Measurements from ENCODE around the gene IL31.
"Not testable (repeated sequence)": the region's sequence is repeated elsewhere in the genome, so short reads cannot be mapped to it uniquely, and the experiment has no call there.

Gene IL31

DNA sequence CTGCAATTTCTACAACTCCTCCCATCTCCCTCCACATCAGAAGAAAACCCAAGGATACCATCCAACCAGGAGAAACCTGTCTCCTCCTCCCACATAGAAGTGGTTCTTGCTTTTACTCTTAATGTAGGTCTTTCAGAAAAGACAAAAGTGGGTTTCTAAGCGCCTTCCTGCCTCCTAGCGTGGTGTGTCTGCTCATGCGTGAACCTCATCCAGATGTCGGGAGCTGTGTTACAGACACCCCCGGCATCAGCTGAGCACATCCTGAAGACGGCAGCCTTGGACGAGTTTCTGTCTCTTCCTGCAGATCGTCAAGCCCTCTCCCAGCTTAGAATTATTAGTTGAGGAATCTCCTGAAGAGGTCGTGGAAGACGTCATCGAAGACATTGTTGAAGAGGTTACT lies 18.4 kb upstream of the IL31 start:
- no peak for DNase-seq (ENCODE audit: low read depth in 1 of 2, low spot score in 1 of 2)

DNA sequence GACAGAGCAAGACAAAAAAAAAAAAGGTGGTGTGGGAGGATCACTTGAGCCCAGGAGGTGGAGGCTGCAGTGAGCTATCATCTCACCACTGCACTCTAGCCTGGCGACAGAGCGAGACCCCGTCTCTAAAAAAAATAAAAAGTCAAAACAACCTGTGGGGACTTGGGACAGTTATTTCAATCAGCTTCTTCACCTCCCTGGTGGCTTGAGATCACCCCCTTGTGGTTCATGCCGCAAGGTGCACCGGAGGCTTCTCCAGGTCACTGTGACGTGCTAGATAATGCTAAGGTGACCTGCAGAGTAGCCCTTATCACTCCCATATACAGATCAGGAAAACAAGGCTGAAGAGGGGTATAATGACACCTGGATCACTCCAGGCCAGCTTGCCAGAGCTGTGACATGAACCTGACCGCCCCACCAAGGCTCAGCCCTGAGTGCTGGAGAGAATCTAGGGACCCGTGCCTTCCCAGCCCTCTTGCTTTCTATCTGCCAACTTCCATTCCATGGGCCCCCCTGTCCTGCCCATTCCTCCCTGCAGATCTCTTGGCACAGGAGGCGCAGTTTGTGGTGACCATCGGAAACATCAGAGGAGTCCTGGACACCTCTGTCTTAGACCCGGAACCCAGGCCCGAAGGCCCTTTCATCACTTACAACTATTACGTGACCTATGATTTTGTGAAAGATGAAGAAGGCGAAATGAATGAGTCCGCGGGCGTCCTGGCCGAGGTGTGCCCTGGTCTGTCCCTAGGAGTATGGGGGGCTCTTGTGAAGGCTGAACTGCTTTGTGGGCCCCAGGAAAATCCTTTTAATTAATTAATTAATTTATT lies 17.0 kb upstream of the IL31 start:
- DNase-seq (ENCODE audit: low read depth in 1 of 2, low spot score in 1 of 2): peak in 1 of 2 donors; percentile 50

DNA sequence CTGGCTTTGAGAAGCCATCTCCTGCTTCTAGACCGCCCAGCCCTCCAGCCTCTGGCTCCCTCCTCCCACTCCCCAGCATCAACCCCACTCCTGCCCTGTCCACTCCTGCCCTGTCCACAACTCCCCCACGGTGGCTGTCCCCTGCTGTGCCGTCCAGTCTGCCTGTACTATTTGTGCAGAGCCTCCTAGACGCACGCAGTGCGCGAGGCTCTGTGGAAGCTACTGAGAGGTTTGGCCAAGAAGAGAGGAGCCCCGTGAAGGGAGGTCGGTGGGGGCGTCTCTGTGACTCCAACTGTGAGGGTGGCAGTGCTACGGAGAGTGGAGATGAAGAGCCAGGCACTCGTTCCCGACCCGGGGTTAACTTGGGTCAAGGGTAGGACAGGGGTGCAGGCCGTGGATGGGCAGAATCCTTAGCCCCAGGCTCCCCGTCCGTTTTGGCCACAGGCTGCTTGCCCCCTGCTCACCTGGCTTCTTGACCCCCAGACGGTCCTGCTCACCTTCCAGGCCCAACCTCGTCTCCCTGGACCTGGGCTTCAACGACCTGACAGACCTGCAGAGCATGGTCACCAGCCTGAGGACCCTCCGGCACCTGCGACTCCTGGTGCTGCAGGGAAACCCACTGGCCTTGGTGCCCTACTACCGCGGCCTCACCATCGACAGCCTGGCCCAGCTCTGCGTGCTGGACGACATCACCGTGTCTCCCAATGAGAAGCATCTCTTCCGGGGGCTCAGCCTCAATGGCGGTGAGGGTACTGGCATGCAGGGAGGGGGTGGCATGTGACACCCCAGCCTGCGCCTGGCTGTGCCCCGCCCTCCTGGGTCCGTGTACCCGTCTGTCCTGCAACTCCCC lies 15.8 kb upstream of the IL31 start:
- DNase-seq (ENCODE audit: low read depth in 1 of 2, low spot score in 1 of 2): no peak

DNA sequence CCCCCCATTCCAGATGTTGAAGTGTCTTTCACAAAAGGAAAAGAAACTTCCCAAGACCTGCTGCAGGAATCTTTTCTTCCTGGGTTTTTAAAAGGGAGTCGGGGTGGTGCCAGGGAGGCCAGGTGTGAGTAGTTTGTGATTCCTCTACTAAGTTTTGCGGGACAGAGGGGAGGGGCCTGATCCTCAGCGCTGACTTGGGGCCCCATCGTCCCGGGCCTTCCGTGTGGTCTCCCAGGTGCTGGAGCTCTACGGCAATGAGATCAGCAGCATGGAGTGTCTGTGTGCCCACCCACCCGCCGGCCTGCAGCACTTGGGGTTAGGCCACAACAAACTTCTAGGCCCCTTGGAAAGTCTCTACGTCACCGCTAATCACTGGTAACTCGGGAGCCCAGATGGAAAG lies 13.4 kb upstream of the IL31 start:
- DNase-seq (ENCODE audit: low read depth in 1 of 2, low spot score in 1 of 2): no peak

DNA sequence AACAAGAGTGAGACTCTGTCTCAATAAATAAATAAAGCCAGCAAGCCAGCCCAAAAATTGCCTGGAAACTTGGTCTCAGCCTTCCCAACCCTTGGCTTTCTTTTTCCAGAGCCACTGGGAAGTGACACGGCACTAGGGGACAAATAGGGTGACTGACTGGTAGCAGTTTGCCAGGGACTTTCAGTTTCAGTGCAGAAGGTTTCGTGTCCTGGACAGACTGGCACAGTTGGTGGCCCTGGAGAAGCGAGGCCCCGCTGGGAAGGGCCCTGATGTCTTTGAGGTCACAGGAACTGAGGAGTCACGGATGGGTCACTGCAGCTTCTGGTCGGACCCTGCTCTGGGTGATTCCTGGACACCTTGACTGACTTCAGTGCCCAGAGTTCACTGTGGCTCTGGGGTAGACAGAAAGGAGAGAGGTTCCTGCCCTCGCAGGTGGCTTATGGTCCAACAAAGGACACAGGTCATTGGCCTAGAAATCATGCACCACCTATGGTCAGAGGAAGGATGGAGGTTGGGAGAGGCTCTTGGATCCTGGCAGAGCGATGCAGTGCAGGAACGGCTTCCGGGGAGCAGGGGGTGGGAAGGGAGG lies 11.6 kb upstream of the IL31 start:
- DNase-seq (ENCODE audit: low read depth in 1 of 2, low spot score in 1 of 2): no peak

DNA sequence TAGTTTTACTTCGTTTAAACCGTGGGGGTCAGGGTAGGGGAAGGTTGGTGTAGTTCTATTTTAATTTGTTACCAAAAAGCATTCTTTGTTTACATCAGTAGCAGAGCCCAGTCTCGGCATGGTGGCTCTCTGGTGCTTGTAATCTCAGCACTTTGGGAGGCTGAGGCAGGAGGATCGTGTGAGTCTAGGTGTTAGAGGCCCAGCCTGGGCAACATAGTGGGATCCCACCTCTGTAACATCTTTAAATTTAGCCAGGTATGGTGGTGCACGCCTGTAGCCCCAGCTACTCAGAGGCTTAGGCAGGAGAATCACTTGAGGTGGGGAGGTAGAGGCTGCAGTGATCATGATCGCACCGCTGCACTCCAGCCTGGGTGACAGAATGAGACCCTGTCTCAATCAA lies 11.1 kb upstream of the IL31 start:
- no peak for DNase-seq (ENCODE audit: low read depth in 1 of 2, low spot score in 1 of 2)

DNA sequence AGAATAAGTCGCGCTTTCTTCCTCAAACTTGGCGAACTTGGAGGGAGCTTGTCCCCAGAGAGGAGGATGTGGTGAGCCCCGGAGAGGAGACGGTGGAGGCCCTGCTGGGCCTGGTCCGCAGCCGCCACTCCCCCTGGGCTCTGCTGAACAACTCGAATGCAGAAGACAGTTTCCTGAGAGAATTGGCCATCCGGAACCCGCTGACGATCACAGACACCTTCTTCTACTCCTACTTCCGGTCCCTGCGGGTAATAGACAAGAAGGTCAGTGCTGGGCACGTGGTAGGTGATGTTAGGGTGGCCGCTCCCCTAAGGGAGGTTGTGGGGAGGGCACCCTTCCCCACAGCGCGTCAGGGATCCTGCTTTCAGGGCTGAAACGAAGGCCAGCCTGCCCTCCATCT lies 10.5 kb upstream of the IL31 start:
- DNase-seq (ENCODE audit: low read depth in 1 of 2, low spot score in 1 of 2): no peak

DNA sequence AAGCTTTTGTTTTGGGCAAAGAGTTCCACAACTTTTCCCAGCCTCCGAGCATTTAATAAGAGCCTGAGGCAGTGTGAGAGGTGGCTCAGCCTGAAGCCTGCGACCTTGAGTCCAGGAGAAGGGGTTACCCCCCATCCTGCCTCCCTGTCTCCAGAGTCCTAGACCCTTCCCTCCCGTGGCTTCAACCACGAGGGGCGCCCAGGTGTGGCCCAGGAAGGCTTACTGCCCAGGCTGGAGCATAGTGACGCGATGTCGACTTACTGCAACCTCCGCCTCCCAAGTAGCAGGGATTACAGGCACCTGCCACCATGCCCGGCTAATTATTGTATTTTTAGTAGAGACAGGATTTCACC lies 9.5 kb upstream of the IL31 start:
- DNase-seq (ENCODE audit: low read depth in 1 of 2, low spot score in 1 of 2): no peak

DNA sequence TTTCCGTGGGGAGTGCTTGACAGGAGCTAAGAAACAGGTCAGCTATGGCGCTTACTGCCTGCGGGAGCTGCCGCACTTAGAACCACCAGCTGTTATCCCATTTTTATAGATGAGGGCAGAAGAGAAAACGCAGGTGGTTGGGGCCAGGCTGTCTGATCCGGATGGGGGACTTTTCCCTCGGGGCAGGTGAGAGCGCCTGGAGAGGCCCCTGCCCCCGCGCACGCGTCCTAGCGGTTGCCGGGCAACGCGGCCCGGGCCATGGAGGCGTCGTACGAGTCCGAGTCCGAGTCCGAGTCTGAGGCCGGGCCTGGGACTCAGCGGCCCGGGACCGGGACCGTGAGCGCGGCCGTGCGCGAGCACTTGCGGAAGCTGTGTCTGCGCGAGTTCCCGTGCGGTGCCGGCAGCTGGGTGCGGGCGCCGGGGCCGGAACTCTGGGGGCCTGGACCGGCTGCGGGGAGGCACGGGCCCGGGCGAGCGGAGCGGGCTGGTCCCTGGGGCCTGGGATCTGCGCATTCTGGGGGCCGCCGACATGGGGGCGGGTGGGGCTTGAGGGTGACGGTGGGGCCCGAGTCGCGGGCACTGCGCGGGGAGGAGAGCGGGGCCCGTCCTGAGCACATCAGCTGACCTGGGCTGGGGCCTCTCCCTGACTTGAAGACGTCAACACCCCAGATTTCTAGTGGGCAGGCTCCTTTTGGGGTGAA lies 9.0 kb upstream of the IL31 start, which contains the start of gene LRRC43:
TSS of gene LRRC43 (plus strand) at position 237 of the 701 bp plus-strand sequence. CDS start at position 259, 22 bp downstream.
- DNase-seq (ENCODE audit: low read depth in 1 of 2, low spot score in 1 of 2): no peak

DNA sequence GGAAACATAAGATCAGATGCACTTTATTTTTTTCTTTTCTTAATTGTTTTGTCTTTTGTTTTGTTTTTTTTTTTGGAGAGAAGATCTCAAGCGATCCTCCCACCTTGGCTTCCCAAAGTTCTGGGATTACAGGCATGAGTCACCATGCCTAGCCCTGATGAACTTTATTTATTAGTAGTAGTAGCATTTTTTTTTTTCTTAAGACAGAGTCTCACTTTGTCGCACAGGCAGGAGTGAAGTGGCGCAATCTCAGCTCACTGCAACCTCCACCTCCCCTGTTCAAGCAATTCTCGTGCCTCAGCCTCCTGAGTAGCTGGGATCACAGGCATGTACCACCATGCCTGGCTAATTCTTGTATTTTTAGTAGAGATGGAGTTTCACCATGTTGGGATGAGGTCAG lies 2.5 kb upstream of the IL31 start:
- DNase-seq (ENCODE audit: low read depth in 1 of 2, low spot score in 1 of 2): not testable (repeated sequence)

DNA sequence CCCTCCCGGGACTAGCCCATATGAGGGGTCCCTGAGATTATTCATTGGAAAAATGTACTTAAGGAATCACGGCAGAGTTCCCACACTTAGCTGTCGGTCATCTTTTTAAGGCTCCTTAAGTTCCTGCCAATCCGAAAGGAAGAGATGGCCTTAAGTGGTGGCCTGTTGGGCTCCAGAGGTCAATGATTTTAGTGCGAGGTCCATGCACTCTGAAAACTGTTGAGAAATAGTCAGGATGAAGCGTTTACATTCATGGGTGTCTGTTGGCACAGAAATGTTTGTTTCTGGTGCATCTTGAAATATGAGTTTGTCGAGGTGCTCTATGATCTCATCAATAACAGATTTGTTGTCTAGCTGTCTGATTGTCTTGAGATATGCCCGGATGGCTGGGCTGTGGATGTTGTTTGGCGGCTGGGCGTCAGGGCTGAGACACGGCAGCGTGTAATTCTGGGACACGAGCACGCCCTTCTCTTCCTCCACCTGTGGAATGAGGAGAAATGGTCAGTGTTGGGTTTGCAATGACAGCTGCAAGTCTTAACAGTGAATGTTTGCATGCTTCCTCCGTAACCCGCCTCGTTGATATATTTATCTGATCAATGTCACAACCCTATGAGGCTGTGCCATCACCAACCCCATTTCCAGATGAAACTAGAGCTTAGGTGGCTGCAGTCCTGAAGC lies 1.6 kb downstream of the IL31 start:
- DNase-seq (ENCODE audit: low read depth in 1 of 2, low spot score in 1 of 2): no peak

DNA sequence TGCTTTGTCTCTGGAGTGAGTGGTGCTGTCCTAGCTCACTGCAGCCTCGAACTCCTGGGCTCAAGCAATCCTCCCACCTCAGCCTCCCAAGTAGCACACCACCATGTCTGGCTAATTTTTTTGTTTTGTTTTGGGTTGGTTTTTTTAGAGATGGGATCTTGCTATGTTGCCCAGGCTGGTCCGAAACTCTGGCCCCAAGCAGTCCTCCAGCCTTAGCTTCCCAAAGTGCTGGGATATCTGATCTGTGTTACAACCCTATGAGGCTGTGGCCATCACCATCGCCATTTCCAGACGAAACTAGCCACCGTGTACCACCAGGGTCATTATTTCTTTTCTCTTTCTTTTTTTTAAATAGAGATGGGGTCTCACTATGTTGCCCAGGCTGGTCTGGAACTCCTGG lies 2.6 kb downstream of the IL31 start:
- DNase-seq (ENCODE audit: low read depth in 1 of 2, low spot score in 1 of 2): no peak

DNA sequence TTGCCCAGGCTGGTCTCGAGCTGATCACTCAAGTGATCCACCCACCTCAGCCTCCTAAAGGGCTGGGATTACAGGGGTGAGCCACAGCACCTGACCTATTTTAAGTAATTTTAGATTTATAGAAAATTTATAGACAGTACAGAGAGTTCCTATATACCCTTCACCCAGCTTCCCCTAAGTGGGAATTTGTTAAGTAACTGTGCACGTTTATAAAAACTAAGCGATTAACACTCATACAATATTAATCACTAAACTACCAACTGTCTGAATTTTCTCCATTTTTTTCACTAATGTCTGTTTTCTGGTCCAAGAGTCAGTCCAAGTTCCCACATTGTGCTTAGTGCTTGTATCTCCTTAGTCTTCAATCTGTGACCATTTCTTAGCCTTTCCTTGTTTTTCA lies 5.5 kb downstream of the IL31 start:
- DNase-seq (ENCODE audit: low read depth in 1 of 2, low spot score in 1 of 2): no peak

DNA sequence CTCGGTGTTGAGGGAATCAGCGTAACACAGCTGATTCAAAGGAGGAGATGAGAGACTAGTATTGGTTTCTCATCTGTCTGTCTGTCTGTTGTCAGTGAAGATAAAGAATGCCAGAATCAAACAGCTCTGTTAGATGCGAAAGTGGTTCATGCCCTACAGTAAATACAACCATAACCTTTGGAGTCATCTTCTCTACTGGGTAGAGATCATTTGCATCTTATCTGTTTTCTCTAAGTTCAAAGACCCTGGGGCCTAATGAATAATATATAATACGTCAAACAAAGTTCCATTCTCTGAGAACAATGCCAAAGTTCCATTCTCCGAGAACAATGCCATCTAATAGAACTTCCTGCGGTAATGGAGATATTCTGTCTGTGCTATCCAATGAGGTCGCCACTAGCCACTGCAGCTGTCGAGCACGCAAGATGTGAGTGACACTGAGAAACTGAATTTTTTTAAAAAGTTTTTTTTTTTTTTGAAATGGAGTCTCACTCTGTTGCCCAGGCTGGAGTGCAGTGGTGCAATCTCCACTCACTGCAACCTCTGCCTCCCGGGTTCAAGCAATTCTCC lies 6.6 kb downstream of the IL31 start:
- DNase-seq (ENCODE audit: low read depth in 1 of 2, low spot score in 1 of 2): no peak

DNA sequence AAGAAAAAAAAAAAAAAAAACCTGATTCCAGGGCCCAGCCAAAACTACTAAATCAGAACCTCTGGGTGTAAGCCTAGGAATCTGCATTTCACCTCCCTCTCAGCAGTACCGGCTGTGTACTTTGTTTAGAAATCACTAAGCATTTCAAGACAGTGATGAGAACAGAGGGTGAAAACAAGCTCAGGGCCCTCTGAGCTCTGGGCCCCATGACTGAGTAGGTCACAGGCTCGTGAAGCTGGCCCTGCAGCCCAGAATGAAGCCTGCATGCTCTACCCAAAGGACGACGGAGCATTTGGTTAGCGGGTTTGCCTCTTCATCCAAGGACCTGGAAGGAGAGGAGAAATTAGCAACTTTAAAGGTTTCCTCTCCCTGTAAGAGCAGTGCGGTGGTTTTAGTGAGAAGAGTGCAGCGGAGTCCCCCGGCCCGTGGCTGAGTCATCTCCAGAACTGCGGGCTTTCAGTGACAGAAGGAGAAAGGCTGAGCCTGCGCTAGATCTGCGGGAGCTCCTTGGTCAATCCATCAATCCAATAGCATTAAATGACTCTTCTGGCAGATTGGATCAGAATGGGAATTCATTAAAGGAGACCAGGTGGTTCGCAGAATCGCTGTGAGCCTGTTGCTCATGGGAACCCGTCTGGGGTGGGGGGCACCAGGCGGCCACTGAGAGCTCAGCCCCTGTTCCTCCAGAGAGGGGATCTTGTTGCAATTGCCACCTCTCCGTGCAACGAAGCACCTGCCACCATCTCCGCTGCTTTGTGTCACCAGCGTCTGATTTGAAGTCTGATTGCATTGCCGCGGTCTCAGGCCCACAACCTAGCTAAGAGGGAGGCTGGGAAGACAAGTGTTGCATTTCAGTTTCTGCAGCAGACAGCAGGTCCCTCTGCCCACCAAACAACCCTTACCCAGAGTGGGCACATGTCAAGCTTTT lies 7.3 kb downstream of the IL31 start:
- no peak for DNase-seq (ENCODE audit: low read depth in 1 of 2, low spot score in 1 of 2)

DNA sequence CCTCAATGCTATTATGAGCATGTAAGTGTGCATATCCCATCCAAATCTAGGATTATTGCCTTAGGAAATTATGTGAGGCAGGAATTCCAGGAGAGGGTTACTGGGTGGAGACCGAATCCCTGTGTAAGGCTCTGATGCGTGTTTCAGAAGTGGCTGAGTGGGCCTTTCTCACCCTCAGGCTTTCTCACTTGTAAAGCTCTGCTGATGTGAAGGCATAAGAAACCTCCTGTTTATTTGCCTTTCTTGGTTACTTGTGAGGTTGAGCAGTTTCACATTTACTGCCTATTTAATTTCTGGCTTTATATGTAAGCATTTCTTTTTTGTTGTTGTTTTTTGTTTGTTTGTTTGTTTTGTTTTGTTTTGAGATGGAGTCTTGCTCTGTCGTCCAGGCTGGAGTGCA lies 11.0 kb downstream of the IL31 start:
- DNase-seq (ENCODE audit: low read depth in 1 of 2, low spot score in 1 of 2): no peak

DNA sequence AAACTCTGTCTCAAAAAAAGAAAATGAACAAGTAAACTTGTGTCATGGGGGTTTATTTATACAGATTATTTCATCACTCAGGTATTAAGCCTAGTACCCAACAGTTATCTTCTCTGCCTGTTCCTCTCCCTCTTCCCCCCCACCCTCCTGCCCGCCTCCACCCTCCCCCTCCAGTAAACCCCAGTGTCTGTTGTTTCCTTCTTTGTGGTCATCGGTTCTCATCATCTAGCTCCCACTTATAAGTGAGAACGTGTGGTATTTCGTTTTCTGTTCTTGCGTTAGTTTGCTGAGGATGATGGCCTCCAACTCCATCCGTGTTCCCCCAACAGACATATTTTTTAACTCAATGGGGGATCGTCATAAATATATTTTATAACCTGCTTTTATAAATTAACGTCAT lies 12.3 kb downstream of the IL31 start:
- DNase-seq (ENCODE audit: low read depth in 1 of 2, low spot score in 1 of 2): no peak

DNA sequence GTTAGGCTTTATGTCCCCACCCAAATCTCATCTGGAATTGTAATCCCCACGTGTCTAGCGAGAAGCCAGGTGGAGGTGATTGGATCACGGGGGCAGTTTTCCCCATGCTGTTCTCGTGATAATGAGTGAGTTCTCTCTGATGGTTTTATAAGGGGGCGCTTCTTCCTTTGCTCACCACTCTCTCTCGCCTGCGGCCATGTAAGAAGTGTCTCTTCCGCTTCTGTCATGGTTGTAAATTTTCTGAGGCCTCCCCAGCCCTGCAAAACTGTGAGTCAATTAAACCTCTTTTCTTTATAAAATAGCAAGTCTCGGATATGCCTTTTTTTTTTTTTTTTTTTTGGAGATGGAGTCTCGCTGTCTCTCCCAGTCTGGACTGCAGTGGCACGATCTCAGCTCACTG lies 13.3 kb downstream of the IL31 start:
- no peak for DNase-seq (ENCODE audit: low read depth in 1 of 2, low spot score in 1 of 2)

DNA sequence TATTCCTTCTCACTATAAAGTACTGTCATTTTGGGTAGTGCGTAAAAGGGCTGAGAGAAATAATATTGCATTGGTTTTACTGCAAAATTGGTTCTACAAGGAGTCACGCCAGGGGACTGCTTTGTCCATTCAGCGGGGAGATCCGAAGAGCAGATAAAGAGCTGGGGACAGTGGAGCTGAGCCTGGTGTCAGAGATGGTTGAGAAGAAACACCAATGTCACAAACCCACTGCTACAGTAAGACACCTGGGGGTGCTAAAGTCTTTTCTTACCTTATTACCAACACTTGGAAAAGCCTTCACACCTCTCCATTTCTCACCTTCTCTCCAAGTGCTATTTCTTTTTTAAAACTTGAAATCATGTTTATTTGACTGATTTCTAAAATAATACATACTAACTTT lies 14.1 kb downstream of the IL31 start:
- DNase-seq (ENCODE audit: low read depth in 1 of 2, low spot score in 1 of 2): no peak

Measured in stimulated activated CD4-positive, alpha-beta T cell treated with anti-CD3 and anti-CD28 coated beads, Interleukin-15, amount 100 ng/mL, for 1 hour (primary cell).